HepG2 (cell line): ENCODE data around the gene FOXN3. TPM values are rescaled to one million over a fixed set of nuclear protein-coding genes. Genes with fewer than 3 reads are reported as not detected.

Source experiments
- DNMT1 ChIP-seq: sonication (generic); formaldehyde crosslinking; IDR thresholded peaks from 2 replicates; pipeline ENCODE4 v1.5.1; 2020; ENCODE audit warnings: mild to moderate bottlenecking, missing genetic modification reagents
- FOXA1 ChIP-seq, 2 experiments: fragments of 450-650 bp in 1 of 2; sonication (generic) in 1 of 2; formaldehyde crosslinking in 1 of 2; IDR thresholded peaks; 2 replicates each; pipeline versions ENCODE4 v1.4.0 to v1.6.1; 2016 to 2020; ENCODE audit warnings: missing genetic modification reagents in 1 of 2
- GATA4 ChIP-seq: sonication (generic); IDR thresholded peaks from 2 replicates; pipeline ENCODE4 v1.6.1; 2016; ENCODE audit warnings: antibody characterized with exemption, low read depth, borderline replicate concordance
- GATAD1 ChIP-seq: IDR thresholded peaks from 2 replicates; pipeline ENCODE4 v1.6.1; 2016; ENCODE audit warnings: missing genetic modification reagents, missing compliant biosample characterization
- HIVEP1 ChIP-seq: sonication (generic); formaldehyde crosslinking; IDR thresholded peaks from 2 replicates; pipeline ENCODE4 v1.4.0; 2020; ENCODE audit warnings: mild to moderate bottlenecking, missing genetic modification reagents
- HNRNPL ChIP-seq: fragments of 200-400 bp; formaldehyde crosslinking; IDR thresholded peaks from 2 replicates; pipeline ENCODE4 v1.6.1; 2017; ENCODE audit warnings: mild to moderate bottlenecking, low read depth, low read length
- HNRNPLL ChIP-seq: fragments of 200-400 bp; formaldehyde crosslinking; IDR thresholded peaks from 2 replicates; pipeline ENCODE4 v1.6.1; 2017; ENCODE audit warnings: mild to moderate bottlenecking, low read depth, low read length; ENCODE audit not compliant: poor library complexity, severe bottlenecking
- IRF2 ChIP-seq: IDR thresholded peaks from 2 replicates; pipeline ENCODE4 v1.6.1; 2018; ENCODE audit warnings: missing genetic modification reagents, missing compliant biosample characterization
- KLF11 ChIP-seq: IDR thresholded peaks from 2 replicates; pipeline ENCODE4 v1.6.1; 2016; ENCODE audit warnings: missing compliant biosample characterization
- PHF20 ChIP-seq: sonication (generic); formaldehyde crosslinking; IDR thresholded peaks from 2 replicates; pipeline ENCODE4 v1.5.0; 2020; ENCODE audit warnings: mild to moderate bottlenecking, missing genetic modification reagents
- SMAD3 ChIP-seq: sonication (generic); formaldehyde crosslinking; IDR thresholded peaks from 2 replicates; pipeline ENCODE4 v1.4.0; 2020; ENCODE audit warnings: missing genetic modification reagents
- SMARCC2 ChIP-seq: fragments of 450-650 bp; IDR thresholded peaks from 2 replicates; pipeline ENCODE4 v1.6.1; 2017; ENCODE audit warnings: antibody characterized with exemption, mild to moderate bottlenecking
- SUZ12 ChIP-seq: fragments of 150-350 bp; IDR thresholded peaks from 2 replicates; pipeline ENCODE4 v1.6.1; 2014; ENCODE audit warnings: low read depth, low read length
- TBX3 ChIP-seq: fragments of 450-650 bp; IDR thresholded peaks from 2 replicates; pipeline ENCODE4 v1.6.1; 2017; ENCODE audit warnings: antibody characterized with exemption, mild to moderate bottlenecking, inconsistent platforms, borderline replicate concordance
- ZBTB25 ChIP-seq: IDR thresholded peaks from 2 replicates; pipeline ENCODE4 v1.6.1; 2018; ENCODE audit warnings: missing genetic modification reagents
- ZFY ChIP-seq: sonication (generic); formaldehyde crosslinking; IDR thresholded peaks from 2 replicates; pipeline ENCODE4 v1.4.0; 2020; ENCODE audit warnings: missing genetic modification reagents
- ZMYM3 ChIP-seq: sonication (generic); formaldehyde crosslinking; IDR thresholded peaks from 2 replicates; pipeline ENCODE4 v1.5.1; 2020; ENCODE audit warnings: mild to moderate bottlenecking, missing genetic modification reagents
- ZNF12 ChIP-seq: sonication (generic); formaldehyde crosslinking; IDR thresholded peaks from 2 replicates; pipeline ENCODE4 v1.5.0; 2020; ENCODE audit warnings: missing genetic modification reagents
- ZNF263 ChIP-seq: sonication (generic); formaldehyde crosslinking; IDR thresholded peaks from 2 replicates; pipeline ENCODE4 v1.4.0; 2020; ENCODE audit warnings: missing genetic modification reagents
- ZNF3 ChIP-seq: IDR thresholded peaks from 2 replicates; pipeline ENCODE4 v1.7.0; 2017; ENCODE audit warnings: inconsistent platforms
- ZNF468 ChIP-seq: sonication (generic); formaldehyde crosslinking; IDR thresholded peaks from 2 replicates; pipeline ENCODE4 v1.8.0; 2022; ENCODE audit warnings: mild to moderate bottlenecking, moderate library complexity, missing genetic modification reagents
- ZNF574 ChIP-seq: sonication (generic); formaldehyde crosslinking; IDR thresholded peaks from 2 replicates; pipeline ENCODE4 v1.4.0; 2020; ENCODE audit warnings: missing genetic modification reagents
- ZSCAN30 ChIP-seq: sonication (generic); formaldehyde crosslinking; IDR thresholded peaks from 2 replicates; pipeline ENCODE4 v1.5.0; 2020; ENCODE audit warnings: mild to moderate bottlenecking, missing genetic modification reagents
- polyA plus RNA-seq, 8 experiments: library from polyadenylated mRNA; depleted of rRNA in 3 of 8; stranded (reverse) in 7 of 8; unstranded in 1 of 8; fragments of >200 nt; fragmentation: Illumina TruSeq in 4 of 8; extraction: Trizol in 4 of 8; gene quantifications; 2 replicates each; pipeline versions ENCODE4 v1.2.1 to v1.2.3, GENCODE V29; 2011 to 2016; ENCODE audit warnings: low read depth in 4 of 8, missing spikeins in 1 of 8, mixed read lengths in 1 of 8; ENCODE audit not compliant: insufficient read depth in 1 of 8
- total RNA-seq, 5 experiments: library from RNA; depleted of rRNA; stranded (reverse); fragments of >200 nt; fragmentation: Illumina TruSeq; extraction: Trizol; gene quantifications; 2 replicates each; pipeline ENCODE4 v1.2.3, GENCODE V29; 2016; ENCODE audit warnings: low read depth in 1 of 5
- TF ChIP-seq, protein P1 (sequence below): IDR thresholded peaks from 2 replicates; pipeline ENCODE4 v1.6.1; 2016; ENCODE audit warnings: low read depth
- TF ChIP-seq, protein P2 (sequence below): fragments of 450-650 bp; IDR thresholded peaks from 2 replicates; pipeline ENCODE4 v1.6.1; 2017

The FOXN3 gene
- total and polyA plus RNA-seq, 2 of the 13 experiments (the other 11 are each of a cell fraction or from before 2014, with no cell fraction given) = 32.4 to 70.2 TPM

GRCh38 chr14:89417465-89418225, 612 bp upstream of the FOXN3 start (continued):
- TF ChIP-seq ZNF12 (CRISPR knock-in tag) (no peak; the same call in 1 of the 2 replicates), GATAD1 (CRISPR knock-in tag) (peak; percentile 24; the same call in 1 of the 2 replicates), HNRNPLL (no peak), ZNF574 (peak; percentile 39; the same call in 1 of the 2 replicates), ZFY (CRISPR knock-in tag) (peak; percentile 58), ZNF263 (CRISPR knock-in tag) (peak; percentile 7), PHF20 (CRISPR knock-in tag) (no peak), KLF11 (CRISPR knock-in tag) (no peak), ZMYM3 (CRISPR knock-in tag) (0 out of 2 replicates have a peak, but pooled peaks have one; percentile 55), SMAD3 (CRISPR knock-in tag) (peak; percentile 64; the same call in 1 of the 2 replicates), HIVEP1 (CRISPR knock-in tag) (0 out of 2 replicates have a peak, but pooled peaks have one; percentile 13), IRF2 (CRISPR knock-in tag) (0 out of 2 replicates have a peak, but pooled peaks have one; percentile 15), DNMT1 (CRISPR knock-in tag) (no peak), ZNF468 (no peak), GATA4 (no peak), ZNF3 (CRISPR knock-in tag) (no peak), SUZ12 (no peak), TBX3 (no peak), FOXA1 (IDR thresholded peaks at IDR 0.05) (no peak), FOXA1 (CRISPR knock-in tag; IDR thresholded peaks at IDR 0.05) (no peak), ZBTB25 (no peak), SMARCC2 (no peak), ZSCAN30 (CRISPR knock-in tag) (no peak), HNRNPL (no peak)
- TF ChIP-seq, protein P1, sequence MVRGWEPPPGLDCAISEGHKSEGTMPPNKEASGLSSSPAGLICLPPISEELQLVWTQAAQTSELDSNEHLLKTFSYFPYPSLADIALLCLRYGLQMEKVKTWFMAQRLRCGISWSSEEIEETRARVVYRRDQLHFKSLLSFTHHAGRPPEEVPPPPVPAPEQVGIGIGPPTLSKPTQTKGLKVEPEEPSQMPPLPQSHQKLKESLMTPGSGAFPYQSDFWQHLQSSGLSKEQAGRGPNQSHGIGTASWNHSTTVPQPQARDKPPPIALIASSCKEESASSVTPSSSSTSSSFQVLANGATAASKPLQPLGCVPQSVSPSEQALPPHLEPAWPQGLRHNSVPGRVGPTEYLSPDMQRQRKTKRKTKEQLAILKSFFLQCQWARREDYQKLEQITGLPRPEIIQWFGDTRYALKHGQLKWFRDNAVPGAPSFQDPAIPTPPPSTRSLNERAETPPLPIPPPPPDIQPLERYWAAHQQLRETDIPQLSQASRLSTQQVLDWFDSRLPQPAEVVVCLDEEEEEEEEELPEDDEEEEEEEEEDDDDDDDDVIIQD (CRISPR knock-in tag) = no peak
- TF ChIP-seq, protein P2, sequence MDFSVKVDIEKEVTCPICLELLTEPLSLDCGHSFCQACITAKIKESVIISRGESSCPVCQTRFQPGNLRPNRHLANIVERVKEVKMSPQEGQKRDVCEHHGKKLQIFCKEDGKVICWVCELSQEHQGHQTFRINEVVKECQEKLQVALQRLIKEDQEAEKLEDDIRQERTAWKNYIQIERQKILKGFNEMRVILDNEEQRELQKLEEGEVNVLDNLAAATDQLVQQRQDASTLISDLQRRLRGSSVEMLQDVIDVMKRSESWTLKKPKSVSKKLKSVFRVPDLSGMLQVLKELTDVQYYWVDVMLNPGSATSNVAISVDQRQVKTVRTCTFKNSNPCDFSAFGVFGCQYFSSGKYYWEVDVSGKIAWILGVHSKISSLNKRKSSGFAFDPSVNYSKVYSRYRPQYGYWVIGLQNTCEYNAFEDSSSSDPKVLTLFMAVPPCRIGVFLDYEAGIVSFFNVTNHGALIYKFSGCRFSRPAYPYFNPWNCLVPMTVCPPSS = no peak
